Lower leg skin (tissue), 3 donors: ENCODE measurements around the gene AGBL5.

Source experiments
- CTCF ChIP-seq, 3 donors: fragments of 450-650 bp; IDR thresholded peaks; one replicate each; pipeline ENCODE4 v1.5.1; 2016; ENCODE audit warnings: antibody characterized with exemption in 3 of 3, mild to moderate bottlenecking in 3 of 3, moderate library complexity in 2 of 3
- POLR2A ChIP-seq, 2 donors: fragments of 450-650 bp; IDR thresholded peaks; one replicate each; pipeline ENCODE4 v1.6.1; 2016 to 2017; ENCODE audit warnings: antibody characterized with exemption in 2 of 2, mild to moderate bottlenecking in 1 of 2, moderate library complexity in 1 of 2

- TF ChIP-seq CTCF (IDR thresholded peaks at IDR 0.05) (no peak), POLR2A (IDR thresholded peaks at IDR 0.05) (no peak)
Observed at GRCh38 chr2:27016801-27017325, 34.6 kb upstream of the AGBL5 start.
